ENCODE measurements around the gene NIP7.

GRCh38 chr16:69318911-69319289 is 20.7 kb upstream of the NIP7 start:
- TF ChIP-seq, protein P1, sequence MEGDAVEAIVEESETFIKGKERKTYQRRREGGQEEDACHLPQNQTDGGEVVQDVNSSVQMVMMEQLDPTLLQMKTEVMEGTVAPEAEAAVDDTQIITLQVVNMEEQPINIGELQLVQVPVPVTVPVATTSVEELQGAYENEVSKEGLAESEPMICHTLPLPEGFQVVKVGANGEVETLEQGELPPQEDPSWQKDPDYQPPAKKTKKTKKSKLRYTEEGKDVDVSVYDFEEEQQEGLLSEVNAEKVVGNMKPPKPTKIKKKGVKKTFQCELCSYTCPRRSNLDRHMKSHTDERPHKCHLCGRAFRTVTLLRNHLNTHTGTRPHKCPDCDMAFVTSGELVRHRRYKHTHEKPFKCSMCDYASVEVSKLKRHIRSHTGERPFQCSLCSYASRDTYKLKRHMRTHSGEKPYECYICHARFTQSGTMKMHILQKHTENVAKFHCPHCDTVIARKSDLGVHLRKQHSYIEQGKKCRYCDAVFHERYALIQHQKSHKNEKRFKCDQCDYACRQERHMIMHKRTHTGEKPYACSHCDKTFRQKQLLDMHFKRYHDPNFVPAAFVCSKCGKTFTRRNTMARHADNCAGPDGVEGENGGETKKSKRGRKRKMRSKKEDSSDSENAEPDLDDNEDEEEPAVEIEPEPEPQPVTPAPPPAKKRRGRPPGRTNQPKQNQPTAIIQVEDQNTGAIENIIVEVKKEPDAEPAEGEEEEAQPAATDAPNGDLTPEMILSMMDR (IDR thresholded peaks at IDR 0.05): no peak
- TF ChIP-seq EZH2 (IDR thresholded peaks at IDR 0.05) (no peak), EZH2phosphoT487 (IDR thresholded peaks at IDR 0.05) (no peak)

All from neural progenitor cell (in vitro differentiated cells).